ENCODE results near the gene FANCG. TPM values are rescaled to one million over a fixed set of nuclear protein-coding genes. Genes with fewer than 3 reads are reported as not detected.

FANCG gene
- total RNA-seq, 1 donor: 32.2 TPM

GRCh38 chr9:35035851-35036701 is 43.7 kb downstream of the FANCG start:
- no peak for TF ChIP-seq CTCF (IDR thresholded peaks at IDR 0.05; ENCODE audit: insufficient read depth, low read length)
- no peak overlapping the region for H3K4me3 ChIP-seq (ENCODE audit: low read depth, low read length)
- peak; percentile 64 for DNase-seq (ENCODE audit: low read depth)

GRCh38 chr9:35033101-35033500 is 46.6 kb downstream of the FANCG start:
- TF ChIP-seq CTCF (IDR thresholded peaks at IDR 0.05; ENCODE audit: insufficient read depth, low read length): no peak
- no peak overlapping the region for H3K4me3 ChIP-seq (ENCODE audit: low read depth, low read length)

GRCh38 chr9:35029852-35030251 is 49.9 kb downstream of the FANCG start:
- no peak overlapping the region for H3K4me3 ChIP-seq (ENCODE audit: low read depth, low read length)
- TF ChIP-seq CTCF (IDR thresholded peaks at IDR 0.05; ENCODE audit: insufficient read depth, low read length): no peak
- no peak for DNase-seq (ENCODE audit: low read depth)

More at GRCh38 chr9:35033101-35033500, 46.6 kb downstream of the FANCG start:
- no peak for DNase-seq (ENCODE audit: low read depth)

- no peak for TF ChIP-seq CTCF (IDR thresholded peaks at IDR 0.05; ENCODE audit: insufficient read depth, low read length)
- no peak overlapping the region for H3K4me3 ChIP-seq (ENCODE audit: low read depth, low read length)
- DNase-seq (ENCODE audit: low read depth): no peak
Measured at GRCh38 chr9:35029241-35029640, 50.5 kb downstream of the FANCG start.

GRCh38 chr9:35028341-35028740 is 51.4 kb downstream of the FANCG start:
- no peak overlapping the region for H3K4me3 ChIP-seq (ENCODE audit: low read depth, low read length)
- DNase-seq (ENCODE audit: low read depth): peak; percentile 27
- TF ChIP-seq CTCF (IDR thresholded peaks at IDR 0.05; ENCODE audit: insufficient read depth, low read length): no peak

GRCh38 chr9:35027860-35028259 is 51.9 kb downstream of the FANCG start:
- no peak overlapping the region for H3K4me3 ChIP-seq (ENCODE audit: low read depth, low read length)
- TF ChIP-seq CTCF (IDR thresholded peaks at IDR 0.05; ENCODE audit: insufficient read depth, low read length): no peak
- DNase-seq (ENCODE audit: low read depth): no peak

All from fibroblast of the aortic adventitia (primary cell).